Peyer's patch (tissue), 4 donors: ENCODE results near the gene TM4SF4. TPM values are rescaled to one million over a fixed set of nuclear protein-coding genes. Genes with fewer than 3 reads are reported as not detected.
A peak's percentile ranks its signal among the peaks of the same experiment; 100 is the strongest.

Experiments used
- DNase-seq, 3 donors: peaks; one replicate each; pipeline ENCODE4 v3.0.0-alpha.2; 2017 to 2019
- H3K27ac ChIP-seq, 4 donors: fragments of 200-600 bp; sonication (generic); one replicate each; pipeline ENCODE4 v1.5.1; 2016 to 2019
- H3K27me3 ChIP-seq, 2 donors: fragments of 200-600 bp; sonication (generic); one replicate each; pipeline ENCODE4 v1.5.1; 2019
- H3K36me3 ChIP-seq, 3 donors: fragments of 200-600 bp; sonication (generic); one replicate each; pipeline ENCODE4 v1.5.1; 2016 to 2019
- H3K4me1 ChIP-seq, 4 donors: fragments of 200-600 bp; sonication (generic); one replicate each; pipeline ENCODE4 v1.5.1; 2016 to 2019
- H3K4me3 ChIP-seq, 4 donors: fragments of 200-600 bp; sonication (generic); 1 replicate in 3 of 4; 2 replicates in 1 of 4; pipeline ENCODE4 v1.5.1; 2016 to 2019; ENCODE audit warnings: mild to moderate bottlenecking in 1 of 4
- H3K9me3 ChIP-seq, 4 donors: fragments of 200-600 bp; sonication (generic); one replicate each; pipeline ENCODE4 v1.5.1; 2016 to 2019; ENCODE audit warnings: mild to moderate bottlenecking in 1 of 4
- POLR2A ChIP-seq, 2 donors: fragments of 450-650 bp; IDR thresholded peaks; one replicate each; pipeline ENCODE4 v1.5.1; 2017; ENCODE audit warnings: antibody characterized with exemption in 2 of 2, mild to moderate bottlenecking in 2 of 2, moderate library complexity in 2 of 2
- small RNA-seq, 2 donors: library from RNA; depleted of rRNA; stranded (forward); fragments of <200 nt; gene quantifications; one replicate each; pipeline ENCODE3, GENCODE V24; 2016
- total RNA-seq, 4 donors: library from RNA; depleted of rRNA; stranded (reverse); fragments of >200 nt; gene quantifications; one replicate each; pipeline ENCODE4 v1.1.0, GENCODE V29; 2016
- TF ChIP-seq, protein P1 (sequence below), 6 experiments: fragments of 450-650 bp in 4 of 6; fragments of 200-600 bp in 2 of 6; sonication (generic) in 1 of 6; IDR thresholded peaks; one replicate each; pipeline ENCODE4 v1.5.1; 2017 to 2019; ENCODE audit warnings: antibody characterized with exemption in 6 of 6, mild to moderate bottlenecking in 3 of 6, moderate library complexity in 1 of 6

TM4SF4 gene
- total RNA-seq, 4 donors from 2014 or later: 1.7 to 500 (median 217) TPM

DNA sequence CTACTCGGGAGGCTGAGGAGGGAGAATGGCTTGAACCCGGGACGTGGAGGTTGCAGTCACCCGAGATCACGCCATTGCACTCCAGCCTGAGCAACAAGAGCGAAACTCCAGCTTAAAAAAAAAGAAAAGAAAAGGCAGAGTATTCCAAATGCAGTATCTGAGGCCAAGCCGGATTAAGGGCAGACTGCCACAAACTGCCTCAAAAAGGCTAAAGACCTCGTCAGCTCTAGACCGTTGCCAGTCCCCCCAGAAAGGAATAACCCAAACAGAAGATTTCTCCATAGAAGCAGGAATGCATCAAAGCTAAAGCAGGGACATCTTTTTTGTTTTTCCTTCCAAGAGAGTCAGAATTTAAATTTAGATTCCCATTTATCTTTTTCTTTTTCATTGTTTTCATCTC, 72.9 kb downstream of the TM4SF4 start:
- H3K27me3 ChIP-seq: no peaks in the 10 kb centered on the region
- no peaks in the 10 kb centered on the region for H3K36me3 ChIP-seq
- H3K4me3 ChIP-seq: no peak overlapping the region
- H3K9me3 ChIP-seq: no peaks in the 10 kb centered on the region
- TF ChIP-seq POLR2A (IDR thresholded peaks at IDR 0.05): no peak
- TF ChIP-seq, protein P1, sequence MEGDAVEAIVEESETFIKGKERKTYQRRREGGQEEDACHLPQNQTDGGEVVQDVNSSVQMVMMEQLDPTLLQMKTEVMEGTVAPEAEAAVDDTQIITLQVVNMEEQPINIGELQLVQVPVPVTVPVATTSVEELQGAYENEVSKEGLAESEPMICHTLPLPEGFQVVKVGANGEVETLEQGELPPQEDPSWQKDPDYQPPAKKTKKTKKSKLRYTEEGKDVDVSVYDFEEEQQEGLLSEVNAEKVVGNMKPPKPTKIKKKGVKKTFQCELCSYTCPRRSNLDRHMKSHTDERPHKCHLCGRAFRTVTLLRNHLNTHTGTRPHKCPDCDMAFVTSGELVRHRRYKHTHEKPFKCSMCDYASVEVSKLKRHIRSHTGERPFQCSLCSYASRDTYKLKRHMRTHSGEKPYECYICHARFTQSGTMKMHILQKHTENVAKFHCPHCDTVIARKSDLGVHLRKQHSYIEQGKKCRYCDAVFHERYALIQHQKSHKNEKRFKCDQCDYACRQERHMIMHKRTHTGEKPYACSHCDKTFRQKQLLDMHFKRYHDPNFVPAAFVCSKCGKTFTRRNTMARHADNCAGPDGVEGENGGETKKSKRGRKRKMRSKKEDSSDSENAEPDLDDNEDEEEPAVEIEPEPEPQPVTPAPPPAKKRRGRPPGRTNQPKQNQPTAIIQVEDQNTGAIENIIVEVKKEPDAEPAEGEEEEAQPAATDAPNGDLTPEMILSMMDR (IDR thresholded peaks at IDR 0.05): no peak
- peak in 1 of 3 donors; percentile 72 for DNase-seq
- peak overlapping the region in 1 of 4 donors; percentile 64 for H3K27ac ChIP-seq
- H3K4me1 ChIP-seq: peaks cover 0 to 5% (median 0%) of the 10 kb centered on the region in 4 donors

DNA sequence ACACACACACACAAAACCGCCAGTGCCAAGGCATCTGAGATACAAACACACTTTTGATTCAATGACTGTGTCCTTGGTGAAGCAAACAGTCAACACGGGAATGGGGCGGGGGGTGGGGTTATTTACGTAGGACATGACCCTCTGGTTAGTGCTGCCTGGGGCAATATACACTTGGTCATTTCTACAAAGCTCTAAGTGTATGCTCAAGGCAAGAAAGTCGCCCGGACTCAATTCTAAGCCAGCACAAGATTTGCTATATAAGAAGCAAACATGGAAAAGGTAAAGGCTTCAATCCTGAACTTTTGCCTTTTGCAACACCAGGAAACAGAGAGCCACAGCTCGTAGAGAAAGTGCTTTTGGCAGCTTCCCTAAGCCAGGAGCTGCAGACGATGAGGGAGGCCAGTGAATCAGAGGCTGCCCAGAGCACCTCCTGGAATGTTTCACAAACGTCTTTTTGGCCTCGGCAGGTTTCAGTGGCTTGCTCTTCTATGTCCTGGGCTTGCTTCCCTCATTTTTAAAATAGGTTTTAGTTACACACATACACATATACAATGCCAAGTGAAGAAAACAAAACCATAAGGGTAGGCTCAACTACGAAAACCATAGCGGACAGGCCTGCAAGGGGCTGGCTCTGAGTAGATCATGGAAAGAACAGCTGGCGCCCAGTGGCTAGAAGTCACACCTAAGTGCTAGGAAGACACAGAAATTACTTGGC, 73.6 kb downstream of the TM4SF4 start:
- TF ChIP-seq POLR2A (IDR thresholded peaks at IDR 0.05): no peak
- TF ChIP-seq, protein P1 (IDR thresholded peaks at IDR 0.05): no peak
- Histone ChIP-seq H3K4me1 (peaks cover 0 to 5% (median 0%) of the 10 kb centered on the region in 4 donors), H3K9me3 (no peaks in the 10 kb centered on the region), H3K27ac (peak overlapping the region; percentile 17 to 64 (median 28)), H3K27me3 (no peaks in the 10 kb centered on the region), H3K4me3 (no peak overlapping the region), H3K36me3 (no peaks in the 10 kb centered on the region)
- no peak for DNase-seq

DNA sequence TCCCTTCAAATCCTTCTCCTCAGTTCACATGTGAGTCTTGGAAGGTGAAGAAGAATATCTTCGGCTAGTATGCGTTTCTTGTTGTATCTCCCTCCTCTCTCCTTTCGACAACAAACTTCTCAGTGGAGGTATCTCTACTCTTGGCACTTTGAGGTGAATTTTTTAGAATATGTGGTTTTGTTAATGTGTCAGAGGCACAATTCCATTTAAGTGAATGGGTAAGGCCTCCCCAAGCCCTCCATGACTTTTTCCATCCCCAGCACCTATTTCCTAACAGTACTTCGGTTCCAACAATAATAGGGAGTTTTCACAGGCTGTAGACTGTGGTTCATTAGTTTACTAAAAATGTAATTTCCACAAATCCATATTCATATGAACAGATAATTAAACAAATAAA, 74.2 kb downstream of the TM4SF4 start:
- TF ChIP-seq, protein P1 (IDR thresholded peaks at IDR 0.05): no peak
- no peak for TF ChIP-seq POLR2A (IDR thresholded peaks at IDR 0.05)
- no peak for DNase-seq
- Histone ChIP-seq H3K27ac (peak overlapping the region in 3 of 4 donors; percentile 17 to 64 (median 30)), H3K36me3 (no peaks in the 10 kb centered on the region), H3K9me3 (no peaks in the 10 kb centered on the region), H3K4me3 (no peak overlapping the region), H3K27me3 (no peaks in the 10 kb centered on the region), H3K4me1 (peaks cover 0 to 5% (median 0%) of the 10 kb centered on the region in 4 donors)

DNA sequence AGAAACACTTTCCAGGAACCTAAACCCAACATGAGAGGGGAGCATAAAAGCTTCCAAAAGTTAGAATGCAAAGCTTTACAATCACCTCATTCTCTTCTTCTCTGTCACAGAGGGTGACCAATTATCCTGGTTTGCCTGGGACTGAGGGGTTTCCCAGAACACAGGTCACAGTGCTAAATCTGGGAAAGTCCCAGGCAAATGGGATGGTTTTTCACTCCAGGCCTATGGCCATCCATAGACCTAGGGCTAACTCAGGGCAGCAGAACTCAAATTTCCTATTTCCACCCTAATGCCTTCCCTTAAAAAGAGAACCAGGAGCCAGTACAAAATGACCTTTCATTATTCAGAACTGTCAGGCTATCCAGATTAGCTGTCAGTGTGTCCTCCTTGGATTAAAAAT, 77.0 kb downstream of the TM4SF4 start:
- Histone ChIP-seq H3K27me3 (no peaks in the 10 kb centered on the region), H3K36me3 (no peaks in the 10 kb centered on the region), H3K9me3 (no peaks in the 10 kb centered on the region), H3K4me3 (no peak overlapping the region), H3K4me1 (peaks cover 0 to 17% (median 0%) of the 10 kb centered on the region in 4 donors), H3K27ac (no peak overlapping the region)
- no peak for TF ChIP-seq POLR2A (IDR thresholded peaks at IDR 0.05)
- TF ChIP-seq, protein P1 (IDR thresholded peaks at IDR 0.05): no peak
- no peak for DNase-seq

DNA sequence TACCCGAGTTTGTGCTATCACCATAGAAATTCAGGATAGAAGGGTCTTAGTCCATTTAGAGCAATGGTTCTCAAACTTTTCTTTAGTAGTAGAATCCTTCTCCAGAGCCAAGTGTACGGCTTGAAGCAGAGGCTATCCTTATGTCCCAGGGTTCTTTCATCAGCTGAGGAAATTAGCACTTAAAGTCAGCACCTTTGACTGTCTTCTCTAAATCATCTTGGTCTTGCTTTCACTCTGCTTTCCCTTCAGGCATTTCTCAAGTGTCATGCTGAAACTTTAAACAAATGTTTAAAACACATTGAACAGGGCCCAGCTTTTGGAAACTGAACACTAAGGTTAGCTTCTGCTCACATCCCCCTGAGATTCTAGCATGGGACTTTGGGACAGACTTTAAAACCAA, 78.2 kb downstream of the TM4SF4 start:
- Histone ChIP-seq H3K27me3 (no peaks in the 10 kb centered on the region), H3K36me3 (no peaks in the 10 kb centered on the region), H3K4me3 (no peak overlapping the region), H3K27ac (peak overlapping the region in 1 of 4 donors; percentile 71), H3K4me1 (peaks cover 0 to 14% (median 0%) of the 10 kb centered on the region in 4 donors), H3K9me3 (no peaks in the 10 kb centered on the region)
- no peak for TF ChIP-seq POLR2A (IDR thresholded peaks at IDR 0.05)
- TF ChIP-seq, protein P1 (IDR thresholded peaks at IDR 0.05): no peak
- no peak for DNase-seq

Small RNA genes within 50 kb of the gene (small RNA-seq; reads per million reads assigned to genes)
- gene AC108751.2 (0 reads per million in 2 donors), gene RNU6-1098P (0 to 0.06 reads per million in 2 donors)

Other genes starting within 250 kb of the TM4SF4 start
- 1 to 10 TPM; 1.1 to 6.6 (median 3.3) TPM for gene TM4SF18, start 141.1 kb upstream of the TM4SF4 start, total RNA-seq
- gene TM4SF1, start 97.0 kb upstream of the TM4SF4 start, total RNA-seq: 10 to 100 TPM; 15.2 to 55.3 (median 25.8) TPM
- 10 to 100 TPM; 13.8 to 62.7 (median 18.5) TPM for gene WWTR1, start 183.3 kb downstream of the TM4SF4 start, total RNA-seq